Cerebellar nuclear complex (tissue), 1 donor: ENCODE data around the gene BMAL1.

Source experiments
- DNase-seq, 2 experiments: peaks; one replicate each; lab custom pipeline; 2025; lab: John Stamatoyannopoulos, UW

The BMAL1 gene

DNA sequence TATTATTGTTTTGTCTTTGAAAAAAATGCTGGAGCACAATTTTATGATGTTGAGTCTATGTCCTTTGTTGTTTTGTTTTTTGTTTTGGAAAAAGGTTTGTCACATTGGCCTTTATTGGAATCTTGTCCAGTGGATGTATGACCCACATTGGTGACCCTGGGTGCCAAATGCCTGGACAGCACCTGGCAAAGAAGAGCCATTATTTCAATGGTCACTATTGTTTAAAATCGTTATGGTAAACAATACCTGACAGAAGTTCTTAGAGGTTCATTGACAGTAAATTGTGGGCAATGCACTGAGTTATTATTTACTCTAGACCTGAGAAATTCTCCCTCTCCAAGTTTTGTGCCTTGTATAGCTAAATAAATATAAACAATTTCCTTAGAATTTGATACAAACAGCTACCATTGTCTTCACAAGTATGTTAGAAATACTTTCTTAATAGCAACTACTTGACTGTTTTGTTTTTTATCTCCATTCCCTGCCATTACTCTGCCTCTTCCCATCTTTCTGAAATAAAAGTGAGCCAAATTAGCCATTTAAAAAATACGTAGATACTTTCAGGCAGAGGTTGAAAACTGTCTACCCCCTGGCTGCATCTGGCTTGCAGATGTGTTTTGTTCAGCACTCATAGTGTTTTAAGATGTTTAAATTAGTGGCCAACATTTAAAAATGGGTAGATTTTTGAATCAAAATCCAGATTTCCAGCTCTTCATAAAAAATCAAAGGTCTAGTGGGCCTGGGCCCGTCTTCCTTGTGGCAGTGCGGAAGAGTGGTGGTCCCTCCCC lies 39.9 kb downstream of the BMAL1 start:
- DNase-seq: no peak

- DNase-seq: no peak
These were observed 41.1 kb downstream of the BMAL1 start for GRCh38 chr11:13318498-13319295.

DNA sequence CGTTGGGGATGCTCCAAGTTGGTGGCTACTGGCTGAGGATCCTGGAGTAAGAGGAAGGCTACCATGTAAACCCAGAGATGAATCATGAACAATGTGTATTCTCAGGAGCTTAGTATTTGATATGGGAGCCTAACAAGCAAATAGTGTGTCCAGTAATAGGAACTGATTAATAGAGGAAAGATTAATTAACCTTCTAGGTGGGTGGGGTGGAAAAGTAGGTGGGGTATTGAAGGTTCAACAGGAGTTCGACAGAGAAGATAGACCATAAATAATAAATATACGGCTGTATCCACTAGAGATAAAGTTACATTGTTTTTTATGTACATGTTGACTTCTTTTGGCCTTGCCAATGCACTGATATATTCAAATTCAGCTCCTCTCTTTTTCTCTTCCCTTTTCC lies 43.1 kb downstream of the BMAL1 start:
- no peak for DNase-seq

GRCh38 chr11:13321431-13321830 lies 43.8 kb downstream of the BMAL1 start:
- no peak for DNase-seq

DNA sequence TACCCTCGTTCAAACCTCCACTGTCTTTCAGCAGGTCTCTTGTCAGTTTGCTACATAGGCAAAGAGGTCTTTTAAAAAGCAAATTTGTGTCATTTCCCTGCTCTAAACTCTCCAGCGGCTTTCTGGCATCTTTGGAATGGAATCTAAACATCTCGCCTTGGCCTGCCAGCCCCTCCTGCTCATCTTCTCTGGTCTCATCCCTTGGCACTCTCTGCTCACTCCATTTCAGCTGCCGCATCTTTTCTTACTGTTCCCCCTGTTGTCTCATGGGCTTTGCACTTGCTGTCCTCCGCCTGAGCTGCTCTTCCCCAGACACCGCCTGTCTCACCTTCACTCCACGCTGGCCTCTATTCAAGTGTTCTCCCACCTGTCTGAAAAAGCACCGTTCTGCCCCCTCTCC lies 46.6 kb downstream of the BMAL1 start:
- no peak for DNase-seq

DNA sequence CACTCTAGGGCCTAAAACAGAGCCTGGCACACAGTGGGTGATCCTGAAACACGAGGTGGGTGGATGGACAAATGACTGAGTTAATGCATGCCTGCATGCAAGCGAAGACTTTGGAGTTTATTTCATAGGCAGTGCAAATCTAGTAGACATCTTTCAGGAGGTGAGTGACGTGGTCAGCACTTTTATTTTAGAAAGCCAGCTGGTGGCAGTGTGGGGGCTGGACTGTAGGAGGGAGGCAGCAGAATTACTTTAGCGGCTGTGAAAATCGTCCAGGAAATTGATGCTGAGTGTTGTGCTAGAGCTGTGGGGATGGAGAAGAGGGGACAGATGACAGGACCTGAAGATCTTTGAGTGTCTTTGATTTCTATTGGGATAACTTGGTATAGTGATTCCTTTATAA lies 47.1 kb downstream of the BMAL1 start:
- DNase-seq: no peak

- DNase-seq: no peak
These were observed 49.8 kb downstream of the BMAL1 start for GRCh38 chr11:13327421-13327820.

DNA sequence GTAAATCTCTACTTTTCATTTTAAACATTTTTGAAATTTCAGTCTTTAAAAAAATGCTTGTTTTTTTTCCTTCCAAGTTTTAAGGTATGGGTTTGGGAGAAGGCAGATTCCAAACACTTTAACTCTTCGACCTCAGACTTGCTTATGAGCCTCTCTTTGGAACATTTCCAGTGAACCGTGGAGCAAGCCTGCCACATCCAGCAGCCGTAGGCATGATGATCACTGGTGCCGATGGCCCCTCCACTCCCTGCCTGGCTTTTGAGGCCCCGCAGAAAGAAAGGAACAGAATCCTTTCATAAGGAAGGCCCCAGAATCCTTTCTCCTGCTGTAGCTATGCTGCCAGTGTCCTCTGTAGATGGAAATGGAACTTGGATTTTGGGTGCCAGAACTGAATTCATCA lies 50.7 kb downstream of the BMAL1 start:
- DNase-seq: no peak

DNA sequence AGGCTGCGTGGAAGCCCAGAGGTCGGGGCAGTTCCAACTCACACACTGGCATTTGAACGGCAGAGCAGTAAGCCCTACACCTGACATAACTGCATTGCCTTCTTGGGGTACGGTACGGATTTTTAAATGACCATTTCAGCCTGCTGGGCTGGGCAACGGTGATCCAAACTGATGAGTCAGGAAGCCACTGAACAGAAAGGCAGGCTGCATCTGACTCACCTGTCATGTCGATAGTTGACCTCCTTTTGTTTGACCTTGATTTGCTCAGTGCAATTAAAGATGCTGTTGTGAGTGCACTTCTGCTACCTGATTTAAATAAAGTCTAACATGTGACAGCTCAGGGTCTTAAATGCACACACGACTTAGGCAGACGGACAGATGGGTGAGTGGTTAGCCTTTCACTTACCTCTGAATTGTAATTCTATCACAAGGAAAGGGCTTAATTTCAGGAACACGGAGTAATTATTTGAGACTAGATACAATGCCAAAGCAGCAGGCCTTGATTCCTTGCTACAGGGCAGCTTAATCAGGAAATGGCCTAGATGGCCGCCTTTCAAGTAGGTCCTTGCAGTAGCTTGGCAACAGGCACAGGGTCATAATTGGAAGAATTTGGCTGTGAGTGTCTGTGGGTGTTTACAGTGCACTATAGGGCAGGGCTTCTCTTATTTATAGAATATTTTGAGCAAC lies 52.2 kb downstream of the BMAL1 start:
- DNase-seq: peak; percentile 78 to 79

DNA sequence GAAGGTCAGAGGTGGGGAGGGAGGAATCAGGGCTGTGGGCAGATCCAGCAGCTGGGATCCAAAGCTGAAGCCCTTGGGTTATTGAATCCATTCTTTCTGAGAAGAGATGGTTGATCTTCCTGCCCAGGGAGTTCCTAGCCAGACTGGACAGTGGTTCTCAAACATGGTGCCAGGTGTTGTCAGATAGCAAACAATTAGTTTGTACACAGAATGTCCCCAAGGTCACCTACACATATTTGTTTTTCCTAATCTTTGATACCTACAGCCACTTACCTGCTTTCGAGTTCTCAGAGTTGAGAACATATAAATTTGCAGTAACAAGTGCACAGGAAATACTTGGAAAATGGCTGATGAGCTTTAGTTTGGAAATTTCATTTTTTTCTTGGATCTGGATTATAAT lies 54.5 kb downstream of the BMAL1 start:
- DNase-seq: no peak

- DNase-seq: no peak
These were observed 55.9 kb downstream of the BMAL1 start for GRCh38 chr11:13333456-13333957.

DNA sequence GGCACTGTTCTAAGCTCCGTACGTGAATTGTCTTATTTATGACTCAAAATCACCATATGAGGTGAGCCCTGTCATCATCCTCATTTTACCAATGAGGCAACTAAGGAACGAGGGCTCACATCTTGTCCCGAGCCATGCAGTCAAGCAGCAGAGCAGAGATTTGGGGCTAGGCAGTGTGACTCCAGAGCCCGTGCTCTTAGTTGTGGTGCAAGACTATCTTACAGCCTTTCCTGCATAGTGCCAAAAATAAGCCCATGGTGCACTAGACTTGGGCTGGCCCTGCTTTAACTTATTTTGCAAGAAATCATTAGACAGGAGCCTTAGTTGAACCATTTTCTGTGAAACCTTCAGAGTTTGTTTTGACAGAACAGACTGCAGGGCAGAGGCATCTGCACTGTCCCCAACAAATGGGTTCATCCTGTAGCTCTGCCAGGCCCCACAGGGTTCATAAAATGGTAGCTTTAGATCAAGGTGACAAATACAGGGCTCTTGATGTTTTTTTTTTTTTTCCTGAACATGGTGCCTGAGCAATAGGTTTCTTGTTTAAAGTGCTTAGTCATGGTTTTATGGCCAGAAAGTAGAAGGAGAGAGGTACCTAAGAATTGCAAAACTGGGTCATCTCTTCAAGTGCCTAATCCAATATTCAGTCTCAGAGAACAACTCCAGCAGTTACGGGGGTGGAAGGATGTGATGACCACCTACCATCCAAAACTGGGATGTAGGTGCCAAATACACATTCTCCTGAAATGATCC lies 56.6 kb downstream of the BMAL1 start:
- DNase-seq: no peak

GRCh38 chr11:13335319-13335718 lies 57.7 kb downstream of the BMAL1 start:
- DNase-seq: peak in 1 of 2 experiments; percentile 1

- no peak for DNase-seq
These were observed 58.8 kb downstream of the BMAL1 start for GRCh38 chr11:13336246-13336878.

DNA sequence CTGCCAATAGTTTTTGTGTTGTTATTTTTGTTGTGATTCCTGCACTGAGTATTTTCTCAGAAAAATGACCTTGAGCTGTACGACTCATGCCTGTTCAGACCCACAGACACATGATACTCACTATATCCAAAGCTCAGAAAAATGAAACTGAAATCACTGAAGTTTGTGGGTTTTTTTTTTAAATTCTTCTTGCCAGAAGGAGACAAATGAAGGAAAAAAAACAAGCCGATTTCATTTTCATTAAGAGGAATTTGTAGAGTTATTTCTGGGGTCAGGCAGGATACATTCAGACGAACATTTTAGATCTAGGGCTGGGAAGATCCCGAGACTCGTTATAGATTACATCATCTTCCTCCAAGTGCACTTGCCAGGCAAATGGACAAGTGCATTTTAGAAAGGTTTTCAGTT lies 60.4 kb downstream of the BMAL1 start:
- no peak for DNase-seq

GRCh38 chr11:13338427-13339069 lies 61.0 kb downstream of the BMAL1 start:
- no peak for DNase-seq

- DNase-seq: no peak
These were observed 61.9 kb downstream of the BMAL1 start for GRCh38 chr11:13339195-13340153.

- no peak for DNase-seq
These were observed 63.4 kb downstream of the BMAL1 start for GRCh38 chr11:13341026-13341425.

DNA sequence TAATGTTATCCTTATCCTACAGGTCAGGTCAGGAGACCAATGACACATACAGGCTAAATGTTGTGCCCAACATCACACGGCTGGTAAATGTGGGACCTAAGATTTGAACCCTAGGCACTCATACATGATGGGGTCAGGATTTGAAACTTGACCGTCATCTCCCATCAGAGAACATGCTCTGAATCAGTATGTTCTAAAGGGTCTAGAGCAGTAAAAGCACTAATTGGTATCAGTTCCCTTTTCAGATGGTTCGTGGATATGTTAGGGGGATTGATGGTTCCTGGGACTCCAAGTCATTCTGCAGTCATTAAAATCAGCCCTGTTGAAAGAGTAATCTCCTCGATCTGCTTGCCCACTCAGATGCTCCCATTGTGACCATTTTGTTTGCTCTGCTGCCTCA lies 65.5 kb downstream of the BMAL1 start:
- DNase-seq: no peak
